Ishikawa (cell line): ENCODE data around the gene ABCD1.

Source experiments
- CEBPB ChIP-seq: IDR thresholded peaks from 2 replicates; pipeline ENCODE4 v1.6.1; 2012
- CREB1 ChIP-seq: IDR thresholded peaks from 2 replicates; pipeline ENCODE4 v1.6.1; 2012; ENCODE audit warnings: low read depth
- EGR1 ChIP-seq: IDR thresholded peaks from 2 replicates; pipeline ENCODE4 v1.6.1; 2012
- EP300 ChIP-seq: IDR thresholded peaks from 2 replicates; pipeline ENCODE4 v1.6.1; 2012; ENCODE audit warnings: borderline replicate concordance
- FOXM1 ChIP-seq: IDR thresholded peaks from 2 replicates; pipeline ENCODE4 v1.6.1; 2012; ENCODE audit warnings: low read depth, borderline replicate concordance
- MAX ChIP-seq: IDR thresholded peaks from 2 replicates; pipeline ENCODE4 v1.6.1; 2012
- NFIC ChIP-seq: IDR thresholded peaks from 2 replicates; pipeline ENCODE4 v1.6.1; 2012
- RAD21 ChIP-seq: IDR thresholded peaks from 2 replicates; pipeline ENCODE4 v1.6.1; 2012; ENCODE audit warnings: low read depth
- REST ChIP-seq: IDR thresholded peaks from 2 replicates; pipeline ENCODE4 v1.6.1; 2012; ENCODE audit warnings: low read depth, mild to moderate bottlenecking
- TAF1 ChIP-seq: IDR thresholded peaks from 2 replicates; pipeline ENCODE4 v1.6.1; 2012; ENCODE audit warnings: low read depth, mild to moderate bottlenecking
- TCF12 ChIP-seq: IDR thresholded peaks from 2 replicates; pipeline ENCODE4 v1.6.1; 2012; ENCODE audit warnings: low read depth
- TEAD4 ChIP-seq: IDR thresholded peaks from 2 replicates; pipeline ENCODE4 v1.6.1; 2012
- USF1 ChIP-seq: IDR thresholded peaks from 2 replicates; pipeline ENCODE4 v1.6.1; 2012
- YY1 ChIP-seq: IDR thresholded peaks from 2 replicates; pipeline ENCODE4 v1.6.1; 2012; ENCODE audit warnings: low read depth
- ZBTB7A ChIP-seq: IDR thresholded peaks from 2 replicates; pipeline ENCODE4 v1.6.1; 2012; ENCODE audit warnings: low read depth

The ABCD1 gene

GRCh38 chrX:153786669-153787068 is 62.0 kb downstream of the ABCD1 start:
- no peak for TF ChIP-seq ZBTB7A
- TF ChIP-seq TCF12 = no peak
- TF ChIP-seq EP300 = no peak
- no peak for TF ChIP-seq USF1

GRCh38 chrX:153789654-153790053 is 65.0 kb downstream of the ABCD1 start:
- TF ChIP-seq REST (no peak), FOXM1 (no peak), CEBPB (no peak), EP300 (no peak), TEAD4 (no peak)

- TF ChIP-seq TCF12 = no peak
- no peak for TF ChIP-seq NFIC
- no peak for TF ChIP-seq CEBPB
- TF ChIP-seq MAX = no peak
- TF ChIP-seq TAF1 = no peak
- no peak for TF ChIP-seq TEAD4
- TF ChIP-seq EGR1 = no peak
- TF ChIP-seq RAD21 = no peak
- no peak for TF ChIP-seq ZBTB7A
- no peak for TF ChIP-seq EP300
- TF ChIP-seq FOXM1 = no peak
- TF ChIP-seq YY1 = no peak
- TF ChIP-seq REST = no peak
- no peak for TF ChIP-seq USF1
- no peak for TF ChIP-seq CREB1
Measured at GRCh38 chrX:153791104-153791852, 66.6 kb downstream of the ABCD1 start.

GRCh38 chrX:153792368-153792767 is 67.7 kb downstream of the ABCD1 start:
- TF ChIP-seq TCF12 (no peak), TEAD4 (no peak), RAD21 (no peak), REST (no peak), TAF1 (no peak), ZBTB7A (no peak), YY1 (no peak)

GRCh38 chrX:153793291-153793690 is 68.6 kb downstream of the ABCD1 start:
- TF ChIP-seq CREB1 = no peak
- TF ChIP-seq ZBTB7A = no peak
- no peak for TF ChIP-seq FOXM1
- TF ChIP-seq NFIC = no peak
- no peak for TF ChIP-seq RAD21
- TF ChIP-seq EGR1 = no peak
- no peak for TF ChIP-seq TCF12
- no peak for TF ChIP-seq YY1
- no peak for TF ChIP-seq REST
- TF ChIP-seq TAF1 = no peak
